NB4 (cell line): ENCODE measurements around the gene STOX2.

Experiments used
- CTCF ChIP-seq: IDR thresholded peaks from one replicate; pipeline ENCODE4 v1.5.1; 2012; ENCODE audit warnings: low read depth, low read length
- MAX ChIP-seq: IDR thresholded peaks from 2 replicates; pipeline ENCODE4 v1.6.1; 2011; ENCODE audit warnings: low read depth, low read length
- POLR2A ChIP-seq: IDR thresholded peaks from 2 replicates; pipeline ENCODE4 v1.6.1; 2011; ENCODE audit warnings: mild to moderate bottlenecking; ENCODE audit not compliant: insufficient read length; ENCODE audit errors: extremely low read depth

GRCh38 chr4:183935355-183936005, 30.4 kb downstream of the STOX2 start:
- TF ChIP-seq POLR2A = no peak
- no peak for TF ChIP-seq CTCF
- no peak for TF ChIP-seq MAX
